NCI-H1092 treated with DMSO at 0.1 percent for 48 hours (cell line): ENCODE measurements around the gene MTPN.
A peak's percentile ranks its signal among the peaks of the same experiment; 100 is the strongest.

ENCODE experiments used
- DNase-seq: peaks from one replicate; lab custom pipeline; 2025; lab: John Stamatoyannopoulos, UW

Gene MTPN, protein sequence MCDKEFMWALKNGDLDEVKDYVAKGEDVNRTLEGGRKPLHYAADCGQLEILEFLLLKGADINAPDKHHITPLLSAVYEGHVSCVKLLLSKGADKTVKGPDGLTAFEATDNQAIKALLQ

DNA sequence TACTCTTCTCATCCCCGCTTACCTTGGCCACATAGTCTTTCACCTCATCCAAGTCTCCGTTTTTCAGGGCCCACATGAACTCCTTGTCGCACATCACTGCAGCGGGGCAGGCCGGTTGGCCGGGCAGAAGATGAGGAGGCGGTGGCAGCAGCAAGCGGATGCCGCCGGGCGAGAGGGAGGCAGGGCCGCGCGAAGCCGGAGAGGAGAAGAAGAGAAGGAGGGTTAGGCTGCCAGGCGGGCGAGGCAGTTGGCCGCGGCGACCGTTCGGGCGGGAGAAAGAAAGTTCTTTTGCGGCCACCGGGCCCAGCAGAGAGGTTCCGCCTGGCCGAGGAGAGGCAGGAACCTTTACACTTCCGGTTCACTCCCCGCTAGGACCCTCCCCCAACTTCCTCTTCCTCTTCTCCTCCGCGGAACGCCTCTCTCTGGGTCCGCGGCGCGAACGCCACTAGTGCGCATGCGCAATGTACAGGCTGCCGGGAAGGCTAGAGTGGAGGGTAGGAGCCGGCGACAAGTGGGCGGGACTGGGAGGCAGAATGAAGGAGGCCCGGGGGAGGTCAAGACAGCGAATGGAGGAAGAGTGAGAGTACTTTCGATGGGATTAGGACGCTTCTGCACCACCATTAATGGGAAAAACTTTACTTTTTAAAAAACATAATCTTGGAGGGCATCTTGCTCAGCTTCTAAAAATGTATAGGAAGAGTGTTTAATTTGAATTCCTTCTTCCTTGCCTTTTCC is at the start of gene MTPN:
Gene MTPN (minus strand): TSS at position 353 of the 735 bp plus-strand sequence. CDS start 259 bp downstream, at position 94.
- DNase-seq: peak; percentile 99

DNA sequence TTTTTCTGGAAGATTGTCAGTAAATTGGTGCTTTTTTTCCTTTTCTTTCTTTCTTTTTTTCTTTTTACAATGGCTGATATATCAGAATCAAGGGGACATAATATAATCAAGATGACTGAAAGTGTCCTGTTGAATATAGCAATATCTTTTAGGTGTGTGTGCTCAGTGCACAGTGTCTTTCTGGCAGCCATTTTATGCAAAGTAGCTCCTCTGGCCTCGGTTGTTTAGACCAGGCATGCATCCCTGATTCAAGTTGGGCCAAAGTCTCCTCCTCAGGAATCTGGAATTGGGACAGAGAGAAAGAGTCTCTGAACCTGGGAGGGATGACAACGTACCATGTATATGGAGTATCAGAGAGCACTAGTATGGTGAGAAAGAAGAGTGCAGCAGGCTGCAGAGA is 49.0 kb upstream of the MTPN start:
- no peak for DNase-seq

DNA sequence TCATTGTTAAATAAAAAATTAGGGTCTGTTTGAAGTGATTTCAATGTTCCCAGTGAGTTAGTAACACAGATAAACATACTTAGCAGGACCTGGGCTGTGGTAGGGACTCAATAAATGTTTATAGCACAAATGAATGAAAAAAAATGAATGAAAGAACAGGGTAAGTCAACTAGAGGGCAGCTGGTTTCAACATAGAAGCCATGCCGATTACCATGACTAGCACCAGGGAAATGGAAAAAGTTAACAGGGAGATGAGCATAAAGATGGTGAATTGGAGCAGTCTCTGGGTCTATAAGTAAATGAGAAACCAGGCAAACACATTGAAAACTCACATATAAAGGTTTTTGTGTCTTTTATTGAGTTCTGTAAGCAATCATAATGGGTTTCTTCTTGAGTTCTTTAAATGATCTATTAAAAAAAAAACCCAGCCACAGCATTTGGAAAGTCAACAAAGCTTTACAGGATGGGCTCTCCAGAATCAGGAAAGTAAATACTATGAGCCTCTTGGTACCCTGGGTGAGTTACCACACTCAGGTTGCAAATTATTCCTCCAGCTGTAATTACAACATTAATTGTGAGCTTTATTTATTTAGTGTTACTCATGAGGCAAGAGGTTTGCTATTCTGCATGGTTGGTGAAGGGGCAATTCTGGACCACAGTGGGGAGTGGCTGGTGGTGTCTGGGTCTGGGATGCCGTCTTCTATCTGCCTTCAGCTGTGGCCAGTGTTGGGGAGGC is 46.1 kb upstream of the MTPN start:
- DNase-seq: peak; percentile 77

DNA sequence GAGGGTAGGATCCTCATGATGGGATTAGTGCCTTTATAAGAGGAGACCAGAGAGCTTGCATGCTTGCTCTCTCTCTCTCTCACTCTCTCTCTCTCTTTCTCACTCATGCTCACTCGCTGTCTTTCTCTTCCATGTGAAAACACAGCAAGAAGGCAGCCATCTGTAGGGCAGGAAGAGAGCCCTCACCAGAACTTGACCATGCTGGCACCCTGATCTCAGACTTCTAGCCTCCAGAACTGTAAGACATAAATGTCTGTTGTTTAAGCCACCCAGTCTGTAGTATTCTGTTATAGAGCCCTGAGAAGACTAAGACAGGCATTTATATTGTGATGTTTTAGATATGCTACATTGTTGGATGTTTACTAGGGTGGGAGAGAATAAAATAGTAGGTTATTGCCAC is 43.4 kb upstream of the MTPN start:
- DNase-seq: no peak

DNA sequence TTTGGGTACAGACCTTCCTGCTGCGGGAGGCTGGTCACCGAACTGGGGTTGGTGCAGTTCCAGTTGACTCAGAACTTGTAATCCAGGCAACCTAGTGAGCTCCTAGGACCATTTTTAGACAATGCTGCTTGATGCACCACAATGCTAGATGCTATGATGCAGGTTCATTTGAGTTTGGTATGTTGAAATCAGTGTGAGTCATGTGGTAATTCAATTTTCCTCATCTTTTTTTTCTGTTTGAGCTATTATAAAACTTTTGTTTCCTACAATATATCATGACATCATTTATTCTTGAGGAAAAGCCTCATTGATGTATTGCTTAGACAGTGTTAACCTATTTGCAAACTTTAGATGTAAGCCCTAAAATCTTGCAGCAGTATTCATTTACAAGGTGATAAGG is 40.9 kb upstream of the MTPN start:
- no peak for DNase-seq

DNA sequence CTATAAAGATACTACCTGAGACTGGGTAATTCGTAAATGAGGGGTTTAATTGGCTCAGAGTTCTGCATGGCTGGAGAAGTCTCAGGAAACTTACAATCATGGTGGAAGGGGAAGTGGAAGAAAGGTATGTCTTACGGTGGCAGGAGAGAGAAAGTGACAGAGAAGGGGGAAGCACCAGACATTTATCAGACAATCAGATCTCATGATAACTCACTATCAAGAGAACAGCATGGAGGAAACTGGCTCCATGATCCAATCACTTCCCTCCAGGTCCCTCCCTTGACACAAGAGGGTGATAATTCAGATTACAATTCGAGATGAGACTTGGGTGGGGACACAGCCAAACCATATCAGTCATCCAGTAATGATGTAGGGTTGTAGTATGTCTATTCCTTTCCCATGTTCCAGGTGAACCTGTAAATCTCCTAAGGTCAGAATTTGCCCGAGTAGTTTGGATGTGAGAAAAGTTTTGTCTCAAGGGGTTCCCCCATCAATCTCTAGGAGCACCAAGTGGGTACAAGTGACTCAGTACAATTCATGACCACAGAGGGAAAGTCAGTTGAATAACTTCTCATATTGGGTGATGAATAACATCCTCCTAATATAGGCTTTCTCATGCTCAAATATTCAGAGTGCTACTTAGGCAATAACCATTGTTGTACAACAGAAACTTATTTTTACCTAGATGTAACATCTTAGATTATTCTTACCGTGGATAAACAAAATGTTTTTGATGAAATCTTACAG is 39.7 kb upstream of the MTPN start:
- no peak for DNase-seq

DNA sequence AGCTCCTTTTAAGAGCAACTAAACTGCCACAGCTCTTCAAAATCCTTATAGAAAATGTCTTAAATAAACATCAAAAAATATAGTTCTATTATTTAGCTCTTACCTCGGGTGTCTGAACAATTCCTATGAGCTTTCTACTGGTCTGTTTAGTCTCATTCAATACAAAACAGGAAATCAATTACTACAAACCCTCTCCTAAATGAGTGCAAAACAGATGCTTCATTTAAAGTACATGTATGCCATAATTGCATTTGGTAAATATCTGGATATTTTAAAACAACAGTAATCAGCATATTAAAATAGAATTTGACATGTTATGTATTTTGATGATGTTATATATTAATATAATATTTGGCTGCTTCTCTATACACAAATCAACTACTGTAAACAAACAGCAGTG is 38.5 kb upstream of the MTPN start:
- no peak for DNase-seq

DNA sequence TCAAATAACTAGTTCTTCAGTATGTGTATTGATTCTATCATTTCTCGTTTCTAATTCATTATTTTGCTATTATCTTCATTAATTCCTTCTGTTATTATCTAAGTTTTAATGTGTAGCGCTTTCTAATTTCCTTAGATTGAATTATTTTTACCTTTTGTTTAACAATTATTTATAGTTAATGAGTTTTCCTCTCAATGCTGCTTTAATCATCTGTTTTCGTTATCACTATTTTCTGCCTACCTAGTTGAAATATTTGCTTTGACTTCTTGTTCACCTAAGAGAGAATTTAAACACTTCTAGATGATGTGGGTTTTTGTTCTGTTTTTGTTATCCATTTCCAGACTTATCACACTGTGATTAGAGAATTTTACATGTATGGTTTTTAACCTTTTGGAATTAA is 37.5 kb upstream of the MTPN start:
- DNase-seq: no peak

DNA sequence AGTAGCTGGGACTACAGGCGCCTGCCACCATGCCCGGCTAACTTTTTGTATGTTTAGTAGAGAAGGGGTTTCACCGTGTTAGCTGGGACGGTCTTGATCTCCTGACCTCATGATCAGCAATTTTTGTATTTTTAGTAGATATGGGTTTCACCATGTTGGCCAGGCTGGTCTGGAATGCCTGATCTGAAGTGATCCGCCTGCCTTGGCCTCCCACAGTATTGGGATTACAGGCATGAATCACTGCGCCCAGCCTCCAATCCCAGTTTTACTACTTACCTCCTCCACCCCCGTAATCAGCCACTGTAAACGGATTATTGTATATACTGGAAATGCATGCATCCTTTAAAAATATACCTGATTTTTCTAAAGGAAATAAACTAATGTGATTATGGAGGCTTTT is 35.1 kb upstream of the MTPN start:
- no peak for DNase-seq

DNA sequence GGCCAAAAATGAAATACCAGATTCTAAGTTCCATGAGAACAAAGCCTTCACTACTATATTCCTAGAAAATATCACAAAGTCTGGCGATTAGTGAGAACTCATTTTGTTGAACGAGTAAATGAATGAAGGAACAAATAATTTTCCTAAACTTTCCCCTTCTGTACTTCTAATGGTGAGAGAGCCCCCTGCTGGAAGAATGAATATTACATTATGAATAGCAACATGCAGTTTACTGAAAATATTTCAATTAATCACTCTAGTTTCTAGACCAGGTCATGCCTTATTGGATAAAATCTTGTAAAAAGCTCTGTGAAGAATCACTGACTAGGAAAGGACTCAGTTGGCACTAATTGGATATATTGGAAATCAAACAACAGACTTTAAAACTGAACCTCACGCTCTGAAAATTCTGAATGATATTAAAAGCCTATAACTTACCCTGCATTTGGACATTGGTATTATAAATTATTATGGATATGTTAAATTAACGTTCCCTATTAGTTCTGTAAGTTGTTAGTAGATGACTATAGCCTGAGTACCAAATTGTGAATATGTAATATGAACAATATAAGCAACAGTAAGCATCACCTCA is 32.4 kb upstream of the MTPN start:
- peak; percentile 65 for DNase-seq

DNA sequence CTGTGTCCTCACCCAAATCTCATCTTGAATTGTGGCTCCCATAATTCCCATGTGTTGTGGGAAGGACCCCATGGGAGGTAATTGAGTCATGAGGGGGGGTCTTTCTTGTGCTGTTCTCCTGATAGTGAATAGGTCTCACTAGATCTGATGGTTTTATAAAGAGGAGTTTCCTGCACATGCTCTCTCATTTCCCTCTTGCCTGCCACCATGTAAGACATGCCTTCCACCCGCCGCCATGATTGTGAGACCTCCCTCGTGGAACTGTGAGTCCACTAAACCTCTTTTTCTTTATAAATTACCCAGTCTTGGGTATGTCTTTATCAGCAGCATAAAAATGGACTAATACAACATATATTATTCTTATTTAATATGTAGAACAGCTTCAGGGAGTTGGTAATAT is 29.0 kb upstream of the MTPN start:
- no peak for DNase-seq

DNA sequence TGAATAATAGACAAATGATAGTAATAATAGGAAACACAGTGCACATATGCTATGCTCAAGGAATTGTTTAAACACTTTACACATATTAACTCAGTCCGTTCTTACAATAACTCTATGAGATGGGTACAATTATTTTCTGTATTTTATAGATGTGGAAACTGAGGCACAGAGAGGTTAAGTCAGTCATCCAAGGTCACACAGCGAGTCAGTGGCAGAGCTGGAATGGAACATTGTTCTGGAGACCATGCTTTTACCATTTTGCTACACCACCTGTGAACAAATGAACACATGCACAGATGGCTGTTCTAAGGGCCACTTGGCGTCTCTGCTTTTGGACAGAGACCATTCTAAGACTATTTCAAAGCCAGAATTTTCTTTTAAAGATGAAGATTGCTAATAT is 26.9 kb upstream of the MTPN start:
- no peak for DNase-seq

DNA sequence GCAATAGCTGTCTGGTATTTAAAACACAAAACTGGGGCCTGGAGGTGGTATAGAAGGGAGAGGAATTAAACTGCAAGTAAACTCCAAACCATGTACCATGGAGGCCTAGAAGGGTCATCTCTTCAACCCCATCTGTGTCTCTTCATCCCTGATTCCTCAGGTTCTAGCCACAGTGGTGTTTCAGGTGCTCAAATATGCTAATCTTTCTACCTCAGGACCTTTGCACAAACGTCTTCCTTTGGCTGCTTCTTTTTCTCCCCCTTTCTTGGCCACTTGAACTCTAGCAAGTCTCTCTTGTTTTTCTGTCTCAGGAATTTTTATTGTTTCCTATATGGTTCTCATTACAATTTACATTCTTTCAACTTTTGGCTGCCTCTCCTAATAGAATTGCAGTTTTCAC is 25.6 kb upstream of the MTPN start:
- DNase-seq: no peak

DNA sequence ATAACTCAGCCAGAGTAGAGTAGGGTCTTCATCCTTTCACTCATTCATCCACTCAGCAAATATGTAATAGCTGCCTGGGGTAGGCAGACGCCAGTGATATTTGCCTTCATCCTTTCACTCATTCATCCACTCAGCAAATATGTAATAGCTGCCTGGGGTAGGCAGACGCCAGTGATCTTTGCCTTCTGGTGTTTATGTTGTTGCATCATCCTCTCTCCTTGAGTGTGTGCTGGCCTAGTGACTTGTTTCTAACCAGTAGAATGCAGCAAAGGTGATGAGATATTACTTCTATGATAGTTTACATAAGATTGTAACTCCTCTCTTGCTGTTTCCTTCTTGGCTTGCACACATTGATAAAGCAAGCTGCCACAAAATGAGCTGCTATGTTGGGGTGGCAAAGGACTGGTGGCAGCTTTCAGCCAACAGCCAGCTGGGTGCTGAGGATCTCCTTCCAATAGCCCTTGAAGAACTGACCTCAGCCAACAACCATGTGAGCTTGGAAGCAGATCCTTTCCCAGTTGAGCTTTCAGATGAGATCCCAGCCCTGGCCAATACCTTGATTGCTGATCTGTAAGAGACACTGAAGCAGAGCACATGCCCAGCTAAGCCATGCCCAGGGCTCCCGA is 23.2 kb upstream of the MTPN start:
- DNase-seq: no peak

DNA sequence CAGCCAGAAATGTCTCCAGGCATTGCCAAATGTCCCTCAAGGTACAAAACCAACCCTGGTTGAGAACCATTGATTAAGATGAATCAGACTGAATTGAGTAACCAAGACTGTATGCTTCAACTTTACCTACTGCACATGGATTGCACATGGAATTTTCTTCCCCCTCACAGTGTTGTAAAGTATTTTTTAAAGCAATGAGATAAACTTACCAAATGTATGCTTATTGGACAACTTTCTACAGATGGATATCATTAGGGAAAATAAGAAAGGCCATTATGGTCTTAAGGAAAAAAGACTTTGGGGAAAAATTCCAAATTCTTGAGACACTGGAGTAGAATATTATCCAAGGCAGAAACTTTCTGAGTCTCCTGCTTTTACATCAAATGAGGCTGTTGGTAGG is 20.9 kb upstream of the MTPN start:
- DNase-seq: no peak

DNA sequence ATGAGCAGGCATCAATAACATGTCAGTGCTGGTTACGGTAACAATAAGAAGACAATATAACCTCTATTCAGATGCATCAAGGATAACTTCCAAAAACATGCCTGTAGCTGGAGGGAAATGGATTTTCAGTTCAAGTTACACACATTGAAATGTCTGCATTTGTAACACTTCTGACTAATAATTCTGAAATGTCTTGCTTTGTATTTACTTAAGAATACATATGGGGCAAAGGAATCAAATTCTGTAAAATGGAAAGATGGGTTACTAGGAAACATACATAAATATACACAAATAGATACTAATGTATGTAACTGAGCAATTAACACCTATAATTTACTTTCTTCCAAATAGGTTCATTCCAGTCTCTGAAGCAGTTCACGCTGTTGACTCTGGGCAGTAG is 18.6 kb upstream of the MTPN start:
- no peak for DNase-seq

DNA sequence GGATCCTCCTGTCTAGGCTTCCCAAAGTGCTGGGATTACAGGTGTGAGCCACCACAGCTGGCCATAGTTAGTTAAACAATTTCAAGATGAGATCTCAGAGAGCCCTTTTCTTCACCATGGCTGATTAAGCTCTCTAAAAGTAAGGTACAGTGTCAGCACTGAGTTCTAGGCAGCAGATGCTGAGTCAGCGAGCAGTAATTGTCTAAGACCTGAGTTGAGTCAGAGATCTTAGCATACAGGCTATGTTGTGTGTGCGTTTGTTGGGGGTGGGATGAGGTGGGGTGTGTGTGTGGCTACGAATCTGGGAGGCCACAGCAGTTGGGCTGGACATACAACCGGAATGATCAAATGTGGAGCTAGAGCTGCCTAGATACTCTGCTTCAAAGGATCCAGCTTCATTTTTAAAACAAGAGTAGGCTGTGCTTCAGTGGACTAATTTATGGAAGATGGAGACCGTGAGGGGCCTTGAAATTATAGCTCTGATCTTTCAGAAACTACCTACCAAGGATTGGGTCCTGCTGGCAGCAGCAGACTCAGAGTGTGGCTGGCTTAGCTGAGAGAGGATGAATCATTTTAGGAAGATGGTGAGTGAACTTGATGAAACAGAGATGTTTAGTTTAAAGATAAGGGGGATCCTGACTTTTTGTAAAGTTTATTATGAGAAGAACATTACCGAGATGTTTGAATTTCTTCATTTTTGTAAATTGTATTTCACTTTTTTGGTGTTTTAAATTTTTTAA is 17.5 kb upstream of the MTPN start:
- DNase-seq: no peak

DNA sequence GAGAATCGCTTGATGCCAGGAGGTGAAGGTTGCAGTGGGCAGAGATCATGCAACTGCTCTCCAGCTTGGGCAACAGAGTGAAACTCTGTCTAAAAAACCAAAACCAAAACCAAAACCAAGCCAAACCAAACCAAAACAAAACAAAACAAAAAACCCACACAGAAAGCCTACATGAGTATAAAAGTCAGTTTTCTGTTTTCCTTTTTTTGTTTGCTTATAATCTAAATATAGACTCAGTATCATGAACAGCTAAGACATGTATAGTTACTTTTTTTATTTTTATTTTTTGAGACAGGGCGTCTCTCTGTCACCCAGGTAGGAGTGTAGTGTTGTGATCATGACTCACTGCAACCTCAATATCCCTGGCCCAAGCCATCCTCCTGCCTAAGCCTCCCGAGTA is 16.8 kb upstream of the MTPN start:
- DNase-seq: no peak

DNA sequence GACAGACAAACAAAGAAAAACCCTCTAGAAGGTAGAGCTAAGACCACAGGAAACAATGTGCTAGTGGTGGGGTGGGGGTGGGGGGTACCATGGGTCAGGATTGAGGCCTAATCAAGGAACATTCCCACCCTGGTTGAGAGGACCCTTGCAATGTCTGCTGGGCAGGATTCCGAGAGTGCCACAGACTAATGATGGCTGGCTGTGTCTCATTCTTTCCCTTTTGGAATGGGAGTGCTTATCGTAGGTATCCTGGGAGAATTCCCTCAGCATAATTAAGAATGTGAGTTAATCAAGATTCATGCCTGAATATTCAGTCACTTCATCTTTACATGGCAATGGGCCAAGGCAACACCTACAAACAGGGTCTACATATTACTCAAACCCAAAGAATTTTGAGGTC is 14.7 kb upstream of the MTPN start:
- DNase-seq: no peak

DNA sequence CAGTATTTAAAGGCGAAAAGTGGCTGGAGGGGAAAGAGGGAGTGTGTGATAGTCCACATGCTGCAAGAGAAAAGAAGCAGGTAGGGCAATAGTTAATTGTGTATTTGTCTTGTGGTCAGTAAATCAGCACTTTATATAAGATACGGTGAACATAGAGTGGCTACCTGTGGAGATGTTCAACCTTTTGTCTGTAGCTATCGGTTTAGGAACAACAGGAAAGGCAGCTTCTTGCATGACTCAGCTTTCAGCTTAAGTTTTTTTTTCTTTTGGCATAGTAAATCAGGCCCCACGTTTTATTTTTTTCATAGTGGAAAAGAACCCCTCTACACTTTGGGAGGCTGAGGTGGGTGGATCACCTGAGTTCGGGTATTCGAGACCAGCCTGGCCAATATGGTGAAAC is 14.2 kb upstream of the MTPN start:
- DNase-seq: no peak

DNA sequence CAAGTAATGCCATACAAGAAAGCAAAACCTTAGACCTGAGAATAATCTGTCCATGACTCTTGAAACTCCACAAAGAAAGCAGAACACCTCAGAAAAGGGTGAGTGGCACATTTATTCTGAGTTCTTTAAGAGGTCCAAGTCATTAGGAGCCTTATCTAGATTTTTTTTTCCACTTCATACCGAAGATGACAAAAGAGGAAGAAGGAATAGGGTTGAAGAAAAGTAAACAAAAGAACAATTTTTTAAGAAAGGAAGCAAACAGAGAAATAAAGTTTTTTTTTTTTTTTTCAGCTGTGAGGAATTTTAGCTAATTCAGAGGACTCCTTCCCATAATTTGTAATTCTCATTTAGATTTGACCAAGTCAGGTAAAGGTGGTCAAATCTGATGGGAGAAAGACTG is 13.1 kb upstream of the MTPN start:
- no peak for DNase-seq
